ENCODE measurements around the gene ATG101.

- TF ChIP-seq CTCF (conservative IDR thresholded peaks at IDR 0.05 in 1 of 2, IDR thresholded peaks at IDR 0.05 in 1 of 2; ENCODE audit: extremely low read depth in 1 of 2, insufficient read depth in 1 of 2, low read depth in 1 of 2, low read length in 2 of 2) (no peak), EZH2 (IDR thresholded peaks at IDR 0.05; ENCODE audit: borderline replicate concordance, low read length) (no peak)
Observed at GRCh38 chr12:52023976-52024688, 45.6 kb upstream of the ATG101 start.
